HCT116 (cell line): ENCODE results near the gene RFPL3. TPM values are rescaled to one million over a fixed set of nuclear protein-coding genes. Genes with fewer than 3 reads are reported as not detected.

ENCODE experiments used
- ATAC-seq: fragments of 200-7000 bp; cut with Tn5 transposase; 2 replicates; pipeline ENCODE4 v1.9.1; 2020; ENCODE audit warnings: mild to moderate bottlenecking, moderate library complexity
- BruUV-seq: library from RNA; stranded (reverse); fragments of 400-500 nt; replicated peaks from 2 replicates; lab custom pipeline; 2021; lab: Mats Ljungman, UMichigan
- CTCF ChIA-PET: fragments of 300-600 bp; sonication (Branson Sonifier 250); formaldehyde crosslinking; loops from one replicate; lab custom pipeline; 2021; ENCODE audit warnings: antibody characterized with exemption; lab: Charles Lee
- POLR2A ChIA-PET: fragments of 300-600, 350-600 bp; sonication (Branson Sonifier 250); formaldehyde crosslinking; loops from one replicate; lab custom pipeline; 2021; ENCODE audit warnings: antibody characterized with exemption; lab: Charles Lee
- RAD21 ChIA-PET, 2 experiments: fragments of 300-600 bp; sonication (Branson Sonifier 250); formaldehyde crosslinking; loops; one replicate each; lab custom pipeline; 2023; ENCODE audit warnings: low total read pairs in 2 of 2; ENCODE audit not compliant: uncharacterized antibody in 2 of 2, unreplicated experiment in 2 of 2, low non-redundant PET in 1 of 2; lab: Charles Lee
- DNase-seq: peaks from one replicate; pipeline ENCODE4 v3.0.0-alpha.2; 2010; ENCODE audit warnings: low read depth, low spot score
- H2AFZ ChIP-seq: fragments of 200-600 bp; shearing (Covaris generic), sonication (generic); 2 replicates; pipeline ENCODE4 v1.6.1; 2017; ENCODE audit warnings: low read depth, mixed run types, mixed read lengths, antibody characterized with exemption, low read length; ENCODE audit not compliant: poor library complexity, severe bottlenecking
- H3K27ac ChIP-seq: 2 replicates; pipeline ENCODE4 v1.5.1; 2012; ENCODE audit warnings: low read depth, low read length
- H3K27me3 ChIP-seq: fragments of 200-600 bp; sonication (generic); 2 replicates; pipeline ENCODE4 v1.6.1; 2016; ENCODE audit warnings: mixed run types, low read length, mixed read lengths; ENCODE audit not compliant: insufficient read depth
- H3K36me3 ChIP-seq, 2 experiments: fragments of 200-500 bp in 1 of 2; fragments of 200-600 bp in 1 of 2; sonication (Bioruptor generic) in 1 of 2; sonication (generic) in 1 of 2; 2 replicates each; pipeline versions ENCODE4 v1.5.1 to v1.6.1; 2014 to 2016; ENCODE audit warnings: low read length in 2 of 2, inconsistent platforms in 1 of 2, mixed read lengths in 1 of 2, mixed run types in 1 of 2; ENCODE audit not compliant: insufficient read depth in 2 of 2, control insufficient read depth in 1 of 2
- H3K4me1 ChIP-seq, 2 experiments: fragments of 200-600 bp in 1 of 2; sonication (generic) in 1 of 2; 2 replicates each; pipeline versions ENCODE4 v1.5.1 to v1.6.1; 2012 to 2017; ENCODE audit warnings: low read length in 2 of 2, inconsistent platforms in 1 of 2, mild to moderate bottlenecking in 1 of 2, mixed read lengths in 1 of 2, mixed run types in 1 of 2, moderate library complexity in 1 of 2; ENCODE audit not compliant: insufficient read depth in 2 of 2, control insufficient read depth in 1 of 2
- H3K4me2 ChIP-seq: fragments of 200-600 bp; sonication (generic); 2 replicates; pipeline ENCODE4 v1.6.1; 2017; ENCODE audit warnings: mixed run types, low read length, mixed read lengths
- H3K4me3 ChIP-seq, 2 experiments: fragments of 200-600 bp in 1 of 2; sonication (generic) in 1 of 2; replicated peaks in 1 of 2; 2 replicates each; pipeline ENCODE4 v1.5.1; 2011 to 2016; ENCODE audit warnings: low read length in 2 of 2, control low read depth in 1 of 2, low read depth in 1 of 2, mild to moderate bottlenecking in 1 of 2, mixed read lengths in 1 of 2, mixed run types in 1 of 2
- H3K79me2 ChIP-seq: fragments of 200-600 bp; sonication (generic); 2 replicates; pipeline ENCODE4 v1.6.1; 2017; ENCODE audit warnings: mild to moderate bottlenecking, mixed run types, low read length, moderate library complexity, mixed read lengths; ENCODE audit not compliant: insufficient read depth
- H3K9ac ChIP-seq: fragments of 200-600 bp; sonication (generic); 2 replicates; pipeline ENCODE4 v1.6.1; 2016; ENCODE audit warnings: low read length, mixed read lengths
- H3K9me2 ChIP-seq: fragments of 200-600 bp; sonication (generic), shearing (Covaris generic); 2 replicates; pipeline ENCODE4 v1.6.1; 2017; ENCODE audit warnings: mixed run types, mild to moderate bottlenecking, moderate library complexity; ENCODE audit not compliant: insufficient read depth
- H3K9me3 ChIP-seq, 2 experiments: fragments of 200-500 bp in 1 of 2; fragments of 200-600 bp in 1 of 2; sonication (Bioruptor generic) in 1 of 2; sonication (generic) in 1 of 2; 2 replicates each; pipeline ENCODE4 v1.6.1; 2014 to 2017; ENCODE audit warnings: low read length in 2 of 2, mixed read lengths in 2 of 2, inconsistent platforms in 1 of 2, low read depth in 1 of 2, mild to moderate bottlenecking in 1 of 2, mixed run types in 1 of 2, moderate library complexity in 1 of 2; ENCODE audit not compliant: control insufficient read depth in 1 of 2, insufficient read depth in 1 of 2
- H4K20me1 ChIP-seq: fragments of 200-600 bp; sonication (generic), shearing (Covaris generic); 2 replicates; pipeline ENCODE4 v1.6.1; 2017; ENCODE audit warnings: mixed run types, mild to moderate bottlenecking, moderate library complexity; ENCODE audit not compliant: insufficient read depth
- ATF3 ChIP-seq: IDR thresholded peaks from 2 replicates; pipeline ENCODE4 v1.6.1; 2012
- CBX3 ChIP-seq: IDR thresholded peaks from 2 replicates; pipeline ENCODE4 v1.6.1; 2012; ENCODE audit warnings: low read depth
- CEBPB ChIP-seq: IDR thresholded peaks from 2 replicates; pipeline ENCODE4 v1.6.1; 2012; ENCODE audit warnings: low read depth
- CTCF ChIP-seq, 3 experiments: fragments of 200-600 bp in 1 of 3; sonication (generic) in 1 of 3; IDR thresholded peaks in 2 of 3; conservative IDR thresholded peaks in 1 of 3; 2 replicates each; pipeline ENCODE4 v1.5.1; 2012 to 2017; ENCODE audit warnings: low read depth in 2 of 3, low read length in 2 of 3, antibody characterized with exemption in 1 of 3, borderline replicate concordance in 1 of 3, control low read depth in 1 of 3, mild to moderate bottlenecking in 1 of 3, mixed read lengths in 1 of 3, mixed run types in 1 of 3, moderate library complexity in 1 of 3; ENCODE audit not compliant: insufficient read depth in 1 of 3
- ELF1 ChIP-seq: IDR thresholded peaks from 2 replicates; pipeline ENCODE4 v1.6.1; 2012; ENCODE audit warnings: low read depth, borderline replicate concordance
- EZH2phosphoT487 ChIP-seq: fragments of 200-600 bp; IDR thresholded peaks from 2 replicates; pipeline ENCODE4 v1.6.1; 2018; ENCODE audit warnings: antibody characterized with exemption, borderline replicate concordance
- FOSL1 ChIP-seq: IDR thresholded peaks from 2 replicates; pipeline ENCODE4 v1.6.1; 2012; ENCODE audit warnings: low read depth
- JUND ChIP-seq: IDR thresholded peaks from 2 replicates; pipeline ENCODE4 v1.6.1; 2012
- MAX ChIP-seq: IDR thresholded peaks from 2 replicates; pipeline ENCODE4 v1.6.1; 2012
- POLR2A ChIP-seq: IDR thresholded peaks from 2 replicates; pipeline ENCODE4 v1.7.0; 2011; ENCODE audit warnings: borderline replicate concordance; ENCODE audit not compliant: insufficient read depth, insufficient read length; ENCODE audit errors: extremely low read depth
- POLR2AphosphoS5 ChIP-seq: IDR thresholded peaks from 2 replicates; pipeline ENCODE4 v1.6.1; 2011; ENCODE audit warnings: mild to moderate bottlenecking, low read depth, low read length, moderate library complexity
- REST ChIP-seq: IDR thresholded peaks from 2 replicates; pipeline ENCODE4 v1.6.1; 2012; ENCODE audit warnings: low read depth
- SIN3A ChIP-seq: IDR thresholded peaks from 2 replicates; pipeline ENCODE4 v1.6.1; 2012; ENCODE audit warnings: low read depth
- SP1 ChIP-seq: IDR thresholded peaks from 2 replicates; pipeline ENCODE4 v1.6.1; 2012; ENCODE audit warnings: low read depth
- SRF ChIP-seq: IDR thresholded peaks from 2 replicates; pipeline ENCODE4 v1.6.1; 2012; ENCODE audit warnings: low read depth
- TCF7L2 ChIP-seq: IDR thresholded peaks from 2 replicates; pipeline ENCODE4 v1.7.0; 2011; ENCODE audit warnings: borderline replicate concordance, inconsistent platforms; ENCODE audit not compliant: insufficient read depth, insufficient read length; ENCODE audit errors: extremely low read depth
- YY1 ChIP-seq: IDR thresholded peaks from 2 replicates; pipeline ENCODE4 v1.6.1; 2011; ENCODE audit warnings: low read length, low read depth, moderate library complexity, mild to moderate bottlenecking; ENCODE audit not compliant: insufficient replicate concordance; ENCODE audit errors: extremely low read depth
- ZBTB33 ChIP-seq: IDR thresholded peaks from 2 replicates; pipeline ENCODE4 v1.6.1; 2011; ENCODE audit warnings: mild to moderate bottlenecking, low read length, moderate library complexity; ENCODE audit not compliant: insufficient replicate concordance; ENCODE audit errors: extremely low read depth
- ZFX ChIP-seq: fragments of 450-650 bp; IDR thresholded peaks from 2 replicates; pipeline ENCODE4 v1.6.1; 2017
- intact Hi-C: fragments of 100-400 bp; cut with micrococcal nuclease; formaldehyde crosslinking; loops from 2 replicates; pipeline ENCODE4 v1.10.0; 2022
- total RNA-seq: library from RNA; stranded (reverse); gene quantifications from one replicate; pipeline ENCODE4 v1.2.1, GENCODE V29; 2021; ENCODE audit not compliant: unreplicated experiment

The RFPL3 gene
- total RNA-seq, 1 experiment from 2014 or later: not detected

GRCh38 chr22:32343941-32344340 is 13.7 kb upstream of the RFPL3 start:
- no peak for DNase-seq
- CTCF ChIA-PET: no interaction called here
- no peaks in the 10 kb centered on the region for H3K27me3 ChIP-seq
- no peaks in the 10 kb centered on the region for H3K9me3 ChIP-seq
- H3K27ac ChIP-seq: no peak overlapping the region
- H3K79me2 ChIP-seq: no peaks in the 10 kb centered on the region
- H3K4me1 ChIP-seq: no peaks in the 10 kb centered on the region; a peak in 1 of 4 replicates
- no peaks in the 10 kb centered on the region for H3K9me2 ChIP-seq
- H3K36me3 ChIP-seq: no peaks in the 10 kb centered on the region
- H2AFZ ChIP-seq: no peak overlapping the region
- no TSS peak for BruUV-seq
- TF ChIP-seq ATF3 (no peak), EZH2phosphoT487 (no peak), CBX3 (no peak), ZBTB33 (no peak), ELF1 (no peak), SRF (no peak), CEBPB (no peak), SIN3A (no peak), FOSL1 (no peak), YY1 (no peak), POLR2A (no peak), CTCF (IDR thresholded peaks at IDR 0.05 in 2 of 3, conservative IDR thresholded peaks at IDR 0.05 in 1 of 3; ENCODE audit: borderline replicate concordance in 1 of 3, insufficient read depth in 1 of 3, low read depth in 2 of 3, low read length in 2 of 3) (no peak), TCF7L2 (no peak), JUND (no peak), REST (no peak), MAX (no peak), SP1 (no peak), POLR2AphosphoS5 (no peak), ZFX (no peak)
- no peak for ATAC-seq
- no peak overlapping the region for H3K4me2 ChIP-seq
- POLR2A ChIA-PET: no interaction called here
- no peaks in the 10 kb centered on the region for H4K20me1 ChIP-seq
- no peak overlapping the region for H3K4me3 ChIP-seq
- intact Hi-C loops: no loop called here
- no peak overlapping the region for H3K9ac ChIP-seq
- RAD21 ChIA-PET: no interaction called here
